ACHN (cell line): ENCODE data around the gene CORO2B.
"Not testable (repeated sequence)": the region's sequence is repeated elsewhere in the genome, so short reads cannot be mapped to it uniquely, and the experiment has no call there.

Experiments
- DNase-seq: peaks from one replicate; pipeline ENCODE4 v3.0.0-alpha.2; 2015
- in situ Hi-C: cut with HindIII; loops from 2 replicates; pipeline ENCODE4 v1.10.0; 2017; ENCODE audit warnings: low sequenced_read_pairs, low pct_ligation_motif_present, low pct_unique_long_range_greater_than_20kb

CORO2B gene

DNA sequence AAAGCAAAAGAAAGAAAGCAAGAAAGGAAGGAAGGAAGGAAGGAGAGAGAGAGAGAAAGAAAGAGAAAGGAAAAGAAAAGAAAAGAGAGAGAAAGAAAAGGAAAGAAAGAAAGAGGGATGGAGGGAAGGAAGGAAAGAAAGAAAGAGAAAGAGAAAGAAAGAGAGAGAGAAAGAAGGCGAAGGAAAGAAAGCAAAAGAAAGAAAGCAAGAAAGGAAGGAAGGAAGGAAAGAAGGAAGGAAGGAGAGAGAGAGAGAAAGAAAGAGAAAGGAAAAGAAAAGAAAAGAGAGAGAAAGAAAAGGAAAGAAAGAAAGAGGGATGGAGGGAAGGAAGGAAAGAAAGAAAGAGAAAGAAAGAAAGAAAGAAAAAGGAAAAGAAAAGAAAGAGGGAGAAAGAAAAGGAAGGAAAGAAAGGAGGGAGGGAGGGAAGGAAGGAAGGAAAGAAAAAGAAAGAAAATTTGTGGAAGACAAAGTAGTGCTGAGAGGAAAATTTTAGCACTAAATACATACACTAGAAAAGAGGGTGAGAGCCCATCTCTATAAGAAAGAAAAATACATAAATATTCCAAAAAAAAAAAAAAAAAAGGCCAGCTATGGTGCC, 181.3 kb downstream of the CORO2B start:
- in situ Hi-C loops, DNase-seq: not testable (repeated sequence)

GRCh38 chr15:68763063-68763462, 184.3 kb downstream of the CORO2B start:
- in situ Hi-C loops = no loop called here
- DNase-seq = no peak

GRCh38 chr15:68764090-68764489, 185.3 kb downstream of the CORO2B start:
- in situ Hi-C loops = no loop called here
- DNase-seq = no peak

GRCh38 chr15:68765602-68766368, 187.0 kb downstream of the CORO2B start:
- no peak for DNase-seq
- in situ Hi-C loops = no loop called here

- no peak for DNase-seq
- in situ Hi-C loops = no loop called here
Observed at GRCh38 chr15:68767833-68768232, 189.0 kb downstream of the CORO2B start.

DNA sequence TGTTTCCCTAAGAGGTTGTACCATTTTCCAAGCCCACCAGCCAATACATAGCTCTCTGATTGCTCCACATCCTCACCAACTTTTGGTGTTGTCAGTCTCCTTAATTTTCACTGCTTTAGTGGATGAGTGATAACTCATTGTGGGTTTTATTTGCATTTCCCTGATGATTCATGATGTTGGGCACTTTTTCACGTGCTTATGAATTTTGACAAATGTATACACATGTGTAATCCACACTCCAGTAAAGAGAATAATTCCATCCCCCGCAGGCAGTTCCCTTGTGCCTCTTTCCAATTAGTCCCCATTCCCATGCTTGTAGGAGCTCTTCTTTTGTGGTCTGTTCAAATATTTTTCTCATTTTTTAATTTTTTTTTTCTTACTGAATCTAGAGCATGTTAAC, 189.5 kb downstream of the CORO2B start:
- no peak for DNase-seq
- in situ Hi-C loops = no loop called here

DNA sequence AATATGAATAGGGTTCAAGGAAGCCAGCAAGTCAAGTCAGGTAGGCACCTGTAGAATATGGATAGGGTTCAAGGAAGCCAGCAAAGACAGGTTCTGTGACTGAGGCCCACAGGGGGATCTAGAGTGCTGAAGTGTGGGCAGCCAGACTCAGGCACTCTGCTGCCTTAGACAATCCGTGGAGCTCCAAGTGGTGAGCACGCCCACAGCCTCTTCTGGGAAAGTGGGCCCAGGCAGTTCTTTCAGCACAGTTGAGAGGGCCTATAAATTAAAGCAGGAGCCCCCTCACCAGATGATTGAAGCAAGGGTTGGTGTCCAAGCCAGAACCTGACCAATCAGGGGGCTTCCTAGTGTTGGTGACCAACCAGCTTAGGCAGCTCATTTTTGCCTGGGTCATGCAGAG, 190.9 kb downstream of the CORO2B start:
- DNase-seq = no peak
- in situ Hi-C loops = no loop called here

- in situ Hi-C loops = no loop called here
- no peak for DNase-seq
Observed at GRCh38 chr15:68770216-68770615, 191.4 kb downstream of the CORO2B start.

DNA sequence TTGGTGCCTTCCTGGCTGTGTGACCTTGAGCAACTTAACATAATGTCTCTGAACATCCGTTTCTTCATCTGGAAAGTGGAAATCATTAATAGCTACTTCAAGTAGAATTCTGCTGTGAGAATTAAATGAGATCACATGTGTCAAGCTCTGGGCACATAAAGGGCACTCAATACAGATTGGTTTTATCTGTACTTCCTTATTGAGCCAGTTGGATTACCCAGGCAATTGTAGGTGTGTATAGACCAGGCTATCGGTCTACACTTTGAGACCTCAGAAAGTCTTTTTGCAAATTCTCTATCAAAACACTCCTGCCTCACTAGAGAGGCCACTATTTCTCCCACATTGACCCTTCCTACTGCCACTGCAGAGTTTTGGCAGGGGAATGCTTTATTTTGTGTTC, 194.2 kb downstream of the CORO2B start:
- in situ Hi-C loops = no loop called here
- no peak for DNase-seq

- no peak for DNase-seq
- in situ Hi-C loops = no loop called here
Observed at GRCh38 chr15:68774120-68774519, 195.3 kb downstream of the CORO2B start.

GRCh38 chr15:68774521-68775235, 195.9 kb downstream of the CORO2B start:
- in situ Hi-C loops = no loop called here

DNA sequence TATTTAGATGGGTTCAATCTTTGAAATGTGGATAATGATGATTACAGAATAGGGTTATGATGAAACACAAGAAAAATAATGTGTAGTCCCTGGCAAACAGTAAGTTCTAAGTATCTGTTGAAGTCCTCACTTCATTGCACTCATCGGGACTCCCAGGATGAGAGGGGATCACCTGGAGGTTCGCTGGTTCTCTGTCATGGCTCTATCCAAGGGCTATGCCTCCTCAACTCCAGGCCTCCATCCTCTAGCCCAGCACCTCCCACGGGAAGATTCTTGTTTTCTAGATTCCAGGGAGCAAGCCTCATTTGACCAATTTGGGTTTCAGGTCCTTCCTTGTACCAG, 196.4 kb downstream of the CORO2B start:
- in situ Hi-C loops = no loop called here
- no peak for DNase-seq

More at GRCh38 chr15:68774521-68775235, 195.9 kb downstream of the CORO2B start:
- DNase-seq = no peak

- DNase-seq = no peak
- in situ Hi-C loops = no loop called here
Observed at GRCh38 chr15:68775671-68776476, 197.1 kb downstream of the CORO2B start.

- DNase-seq = no peak
- in situ Hi-C loops = no loop called here
Observed at GRCh38 chr15:68776477-68777270, 197.9 kb downstream of the CORO2B start.
